Ovary (tissue), 3 donors: ENCODE data around the gene PON3.

Experiments
- EP300 ChIP-seq: sonication (generic); formaldehyde crosslinking; IDR thresholded peaks from one replicate; pipeline ENCODE4 v1.6.1; 2017; ENCODE audit warnings: antibody characterized with exemption
- POLR2A ChIP-seq: fragments of 450-650 bp; IDR thresholded peaks from one replicate; pipeline ENCODE4 v1.6.1; 2017; ENCODE audit warnings: antibody characterized with exemption, mild to moderate bottlenecking, moderate library complexity
- TF ChIP-seq, protein P1 (sequence below), 3 donors: fragments of 450-650 bp in 2 of 3; fragments of 200-600 bp in 1 of 3; IDR thresholded peaks; one replicate each; pipeline versions ENCODE4 v1.5.1 to v1.8.0; 2016 to 2022; ENCODE audit warnings: antibody characterized with exemption in 3 of 3, mild to moderate bottlenecking in 1 of 3
- donor health status: DM: no; HTN: no; CAD: no.

- TF ChIP-seq POLR2A = no peak
- TF ChIP-seq, protein P1, sequence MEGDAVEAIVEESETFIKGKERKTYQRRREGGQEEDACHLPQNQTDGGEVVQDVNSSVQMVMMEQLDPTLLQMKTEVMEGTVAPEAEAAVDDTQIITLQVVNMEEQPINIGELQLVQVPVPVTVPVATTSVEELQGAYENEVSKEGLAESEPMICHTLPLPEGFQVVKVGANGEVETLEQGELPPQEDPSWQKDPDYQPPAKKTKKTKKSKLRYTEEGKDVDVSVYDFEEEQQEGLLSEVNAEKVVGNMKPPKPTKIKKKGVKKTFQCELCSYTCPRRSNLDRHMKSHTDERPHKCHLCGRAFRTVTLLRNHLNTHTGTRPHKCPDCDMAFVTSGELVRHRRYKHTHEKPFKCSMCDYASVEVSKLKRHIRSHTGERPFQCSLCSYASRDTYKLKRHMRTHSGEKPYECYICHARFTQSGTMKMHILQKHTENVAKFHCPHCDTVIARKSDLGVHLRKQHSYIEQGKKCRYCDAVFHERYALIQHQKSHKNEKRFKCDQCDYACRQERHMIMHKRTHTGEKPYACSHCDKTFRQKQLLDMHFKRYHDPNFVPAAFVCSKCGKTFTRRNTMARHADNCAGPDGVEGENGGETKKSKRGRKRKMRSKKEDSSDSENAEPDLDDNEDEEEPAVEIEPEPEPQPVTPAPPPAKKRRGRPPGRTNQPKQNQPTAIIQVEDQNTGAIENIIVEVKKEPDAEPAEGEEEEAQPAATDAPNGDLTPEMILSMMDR (IDR thresholded peaks at IDR 0.05) = no peak
- TF ChIP-seq EP300 = no peak
These were observed 55.7 kb downstream of the PON3 start for GRCh38 chr7:95340491-95340890.
